Activated T-helper 1 cell treated with anti-CD3 and anti-CD28 coated beads, Interleukin-12 subunit alpha, Interleukin-12 subunit beta, Interleukin-2, Interleukin-4 antibody, amounts not matched to agents 30 ng/mL and 10 ng/mL and 1 ng/mL, durations not matched to agents 14 hours and 24 hours and 36 hours (primary cell): ENCODE results near the gene NUDT2. TPM values are rescaled to one million over a fixed set of nuclear protein-coding genes. Genes with fewer than 3 reads are reported as not detected.
"Not testable (repeated sequence)": the region's sequence is repeated elsewhere in the genome, so short reads cannot be mapped to it uniquely, and the experiment has no call there.

Experiments
- DNase-seq: peaks from one replicate; pipeline ENCODE4 v3.0.0; 2021; ENCODE audit warnings: low spot score
- H3K27ac Mint-ChIP-seq: one replicate; pipeline ENCODE4 v1.8.0; 2021; ENCODE audit warnings: mild to moderate bottlenecking, mixed read lengths
- H3K27me3 Mint-ChIP-seq: one replicate; pipeline ENCODE4 v1.8.0; 2022; ENCODE audit warnings: mild to moderate bottlenecking, moderate library complexity, mixed read lengths; ENCODE audit not compliant: insufficient read depth
- H3K36me3 Mint-ChIP-seq: one replicate; pipeline ENCODE4 v1.8.0; 2021; ENCODE audit warnings: low read depth, mixed read lengths
- H3K4me1 Mint-ChIP-seq: one replicate; pipeline ENCODE4 v1.8.0; 2021; ENCODE audit warnings: low read depth, mixed read lengths
- H3K4me3 Mint-ChIP-seq: one replicate; pipeline ENCODE4 v1.8.0; 2021; ENCODE audit warnings: mild to moderate bottlenecking, moderate library complexity, mixed read lengths
- H3K9me3 Mint-ChIP-seq: one replicate; pipeline ENCODE4 v1.8.0; 2021; ENCODE audit warnings: mixed read lengths
- intact Hi-C: fragments of 100-400 bp; cut with micrococcal nuclease; formaldehyde crosslinking; loops from one replicate; pipeline ENCODE4 v1.15.1; 2024
- total RNA-seq: library from RNA; stranded (reverse); gene quantifications from 2 replicates; pipeline ENCODE4 v1.2.3, GENCODE V29; 2022

The NUDT2 gene
- total RNA-seq, 1 donor from 2014 or later, result 31.0 TPM

DNA sequence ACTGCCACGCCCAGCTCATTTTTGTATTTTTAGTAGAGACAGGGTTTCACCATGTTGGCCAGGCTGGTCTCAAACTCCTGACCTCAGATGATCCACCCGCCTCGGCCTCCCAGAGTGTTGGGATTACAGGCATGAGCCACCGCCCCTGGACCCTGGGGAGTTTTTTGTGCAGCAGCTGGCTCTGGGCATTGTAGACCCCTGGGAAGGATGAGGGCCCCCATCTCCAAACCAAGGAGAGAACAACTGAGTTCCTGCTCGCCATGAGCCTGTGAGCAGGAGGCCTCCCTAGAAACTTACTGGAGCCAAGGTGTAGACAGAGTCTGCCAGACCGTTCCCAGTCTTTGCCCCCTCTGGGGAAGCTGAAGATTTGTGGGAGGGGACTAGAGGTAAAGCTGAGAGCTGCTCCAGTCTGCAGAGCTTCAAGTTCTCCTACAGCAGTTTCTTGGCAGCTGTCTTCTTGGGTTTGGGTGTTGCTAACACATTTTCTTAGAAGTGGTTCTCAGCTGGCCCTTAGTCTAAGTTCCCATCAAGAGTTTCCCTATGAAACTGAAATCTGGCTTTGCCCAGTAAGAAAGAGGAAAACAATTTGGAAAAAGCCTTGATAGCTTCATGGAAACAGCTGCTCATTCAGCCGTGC lies 12.4 kb downstream of the NUDT2 start:
- intact Hi-C loops, result no loop called here
- DNase-seq, result no peak
- no peaks in the 10 kb centered on the region for H3K27me3 Mint-ChIP-seq
- no peaks in the 10 kb centered on the region for H3K9me3 Mint-ChIP-seq
- H3K27ac Mint-ChIP-seq, result no peak overlapping the region
- no peaks in the 10 kb centered on the region for H3K4me1 Mint-ChIP-seq
- peaks cover 29% of the 10 kb centered on the region for H3K36me3 Mint-ChIP-seq
- no peak overlapping the region for H3K4me3 Mint-ChIP-seq

GRCh38 chr9:34343090-34343489 lies 13.7 kb downstream of the NUDT2 start:
- Mint-ChIP-seq H3K4me3 (no peak overlapping the region), H3K9me3 (no peaks in the 10 kb centered on the region), H3K27ac (no peak overlapping the region), H3K27me3 (no peaks in the 10 kb centered on the region), H3K4me1 (no peaks in the 10 kb centered on the region), H3K36me3 (peaks cover 29% of the 10 kb centered on the region)
- intact Hi-C loops, result no loop called here
- DNase-seq, result no peak

DNA sequence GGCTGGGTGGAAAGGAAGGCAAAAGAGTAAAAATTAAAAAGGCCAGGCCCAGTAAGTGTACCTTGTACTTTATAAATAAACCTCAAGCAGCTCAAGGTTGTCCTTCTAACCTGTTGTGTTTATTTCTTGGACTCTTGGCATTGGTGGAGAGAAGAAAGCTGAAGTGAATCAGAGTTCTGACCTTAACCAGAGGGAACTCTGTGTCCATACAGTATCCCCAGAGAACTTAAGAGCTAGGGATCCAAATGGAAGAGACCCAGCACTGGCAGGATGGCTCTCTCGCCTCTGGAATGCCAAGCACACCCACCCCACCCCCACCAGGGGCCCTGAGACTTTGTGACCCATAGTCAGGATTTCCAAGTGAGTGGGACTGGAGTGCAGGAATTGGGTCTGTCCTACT lies 14.2 kb downstream of the NUDT2 start:
- intact Hi-C loops, result no loop called here
- H3K27ac Mint-ChIP-seq, result no peak overlapping the region
- no peaks in the 10 kb centered on the region for H3K9me3 Mint-ChIP-seq
- H3K4me1 Mint-ChIP-seq, result no peaks in the 10 kb centered on the region
- no peaks in the 10 kb centered on the region for H3K27me3 Mint-ChIP-seq
- H3K36me3 Mint-ChIP-seq, result peaks cover 27% of the 10 kb centered on the region
- H3K4me3 Mint-ChIP-seq, result no peak overlapping the region
- no peak for DNase-seq

DNA sequence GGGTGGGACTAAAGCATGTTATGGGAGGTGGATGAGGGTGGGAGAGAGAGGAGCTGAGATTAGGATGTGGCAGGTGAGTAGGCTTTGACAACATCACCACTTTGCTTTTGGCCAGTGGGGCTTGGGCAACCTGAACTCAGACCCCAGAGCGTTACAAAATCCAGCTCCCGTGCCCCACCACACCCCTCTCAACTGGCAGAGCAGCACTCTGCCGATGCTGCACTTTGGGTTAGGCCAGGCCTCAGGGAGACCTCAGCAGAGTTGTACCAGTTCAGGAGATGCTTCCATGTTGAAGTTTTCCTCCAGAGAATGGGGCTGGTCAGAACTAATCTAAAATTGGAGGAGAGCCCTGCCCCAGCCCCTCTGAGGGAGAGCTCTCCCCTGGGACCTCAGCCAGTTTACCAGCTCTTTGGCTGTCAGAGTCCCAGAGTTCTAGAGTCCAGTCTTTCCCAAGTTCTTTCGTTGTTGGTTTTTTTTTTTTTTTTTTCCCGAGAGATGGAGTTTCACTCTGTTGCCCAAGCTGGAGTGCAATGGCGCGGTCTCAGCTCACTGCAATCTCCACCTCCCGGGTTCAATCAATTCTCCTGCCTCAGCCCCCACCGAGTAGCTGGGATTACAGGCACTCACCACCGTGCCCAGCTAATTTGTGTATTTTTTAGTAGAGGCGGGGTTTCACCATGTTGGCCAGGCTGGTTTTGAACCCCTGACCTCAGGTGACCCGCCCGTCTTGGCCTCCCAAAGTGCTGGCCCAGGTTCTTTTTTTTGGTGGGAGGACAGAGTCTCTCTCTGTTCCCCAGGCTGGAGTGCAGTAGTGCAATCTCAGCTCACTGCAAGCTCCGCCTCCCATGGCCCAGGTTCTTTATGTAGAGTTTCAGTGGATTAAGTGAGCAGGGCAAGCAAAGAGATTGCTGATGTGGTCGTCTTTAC lies 17.8 kb downstream of the NUDT2 start:
- Mint-ChIP-seq H3K4me3 (no peak overlapping the region), H3K9me3 (no peaks in the 10 kb centered on the region), H3K4me1 (no peaks in the 10 kb centered on the region), H3K27ac (no peak overlapping the region), H3K27me3 (peaks cover 1% of the 10 kb centered on the region), H3K36me3 (peaks cover 18% of the 10 kb centered on the region)
- intact Hi-C loops, result no loop called here
- DNase-seq, result no peak

- H3K4me3 Mint-ChIP-seq, result no peak overlapping the region
Observed at GRCh38 chr9:34347800-34348158, 18.4 kb downstream of the NUDT2 start.

GRCh38 chr9:34349324-34349723 lies 20.0 kb downstream of the NUDT2 start:
- no peaks in the 10 kb centered on the region for H3K4me1 Mint-ChIP-seq
- H3K27ac Mint-ChIP-seq, result no peak overlapping the region
- peaks cover 11% of the 10 kb centered on the region for H3K36me3 Mint-ChIP-seq
- DNase-seq, result no peak
- peaks cover 1% of the 10 kb centered on the region for H3K27me3 Mint-ChIP-seq
- intact Hi-C loops, result no loop called here
- H3K9me3 Mint-ChIP-seq, result no peaks in the 10 kb centered on the region
- H3K4me3 Mint-ChIP-seq, result no peak overlapping the region

More at GRCh38 chr9:34347800-34348158, 18.4 kb downstream of the NUDT2 start:
- H3K9me3 Mint-ChIP-seq, result no peaks in the 10 kb centered on the region
- H3K27me3 Mint-ChIP-seq, result peaks cover 1% of the 10 kb centered on the region
- H3K4me1 Mint-ChIP-seq, result no peaks in the 10 kb centered on the region
- H3K27ac Mint-ChIP-seq, result no peak overlapping the region
- H3K36me3 Mint-ChIP-seq, result peaks cover 18% of the 10 kb centered on the region
- intact Hi-C loops, result no loop called here
- DNase-seq, result no peak

- H3K27ac Mint-ChIP-seq, intact Hi-C loops, DNase-seq, H3K27me3 Mint-ChIP-seq, H3K4me3 Mint-ChIP-seq, H3K4me1 Mint-ChIP-seq: not testable (repeated sequence)
- Mint-ChIP-seq H3K36me3 (peaks cover 12% of the 10 kb centered on the region), H3K9me3 (peaks cover 13% of the 10 kb centered on the region)
Observed at GRCh38 chr9:34352122-34352652, 22.8 kb downstream of the NUDT2 start.

DNA sequence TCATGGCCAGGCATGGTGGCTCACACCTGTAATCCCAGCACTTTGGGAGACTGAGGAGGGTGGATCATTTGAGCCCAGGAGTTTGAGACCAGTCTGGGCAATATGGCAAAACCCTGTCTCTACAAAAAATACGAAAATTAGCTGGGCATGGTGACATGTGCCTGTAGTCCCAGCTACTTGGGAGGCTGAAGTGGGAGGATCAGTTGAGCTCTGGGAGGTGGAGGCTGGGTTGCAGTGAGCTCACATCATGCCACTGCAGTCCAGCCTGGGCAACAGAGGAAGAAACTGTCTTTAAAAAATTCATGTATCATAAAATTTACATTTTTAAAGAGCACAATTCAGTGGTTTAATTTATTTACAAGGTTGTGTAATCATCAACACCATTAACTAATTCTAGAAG lies 23.6 kb downstream of the NUDT2 start:
- H3K4me1 Mint-ChIP-seq, H3K4me3 Mint-ChIP-seq, H3K27me3 Mint-ChIP-seq, intact Hi-C loops, H3K27ac Mint-ChIP-seq, DNase-seq: not testable (repeated sequence)
- Mint-ChIP-seq H3K9me3 (peaks cover 13% of the 10 kb centered on the region), H3K36me3 (peaks cover 12% of the 10 kb centered on the region)

GRCh38 chr9:34362614-34363214 lies 33.3 kb downstream of the NUDT2 start:
- Mint-ChIP-seq H3K9me3 (peaks cover 8% of the 10 kb centered on the region), H3K4me3 (no peak overlapping the region), H3K36me3 (peaks cover 8% of the 10 kb centered on the region), H3K4me1 (peaks cover 14% of the 10 kb centered on the region), H3K27ac (no peak overlapping the region), H3K27me3 (no peaks in the 10 kb centered on the region)
- intact Hi-C loops, result no loop called here
- DNase-seq, result no peak

GRCh38 chr9:34363619-34364351 lies 34.4 kb downstream of the NUDT2 start:
- Mint-ChIP-seq H3K9me3 (peaks cover 8% of the 10 kb centered on the region), H3K27me3 (no peaks in the 10 kb centered on the region), H3K4me3 (peak overlapping the region; percentile 32), H3K27ac (peak overlapping the region; percentile 19), H3K4me1 (peaks cover 14% of the 10 kb centered on the region), H3K36me3 (peaks cover 12% of the 10 kb centered on the region)
- no peak for DNase-seq
- intact Hi-C loops, result no loop called here

- Mint-ChIP-seq H3K27me3 (no peaks in the 10 kb centered on the region), H3K4me1 (peaks cover 20% of the 10 kb centered on the region), H3K9me3 (peaks cover 8% of the 10 kb centered on the region), H3K4me3 (no peak overlapping the region), H3K27ac (no peak overlapping the region), H3K36me3 (peaks cover 17% of the 10 kb centered on the region)
- DNase-seq, result no peak
- intact Hi-C loops, result no loop called here
Observed at GRCh38 chr9:34365282-34365681, 35.9 kb downstream of the NUDT2 start.

DNA sequence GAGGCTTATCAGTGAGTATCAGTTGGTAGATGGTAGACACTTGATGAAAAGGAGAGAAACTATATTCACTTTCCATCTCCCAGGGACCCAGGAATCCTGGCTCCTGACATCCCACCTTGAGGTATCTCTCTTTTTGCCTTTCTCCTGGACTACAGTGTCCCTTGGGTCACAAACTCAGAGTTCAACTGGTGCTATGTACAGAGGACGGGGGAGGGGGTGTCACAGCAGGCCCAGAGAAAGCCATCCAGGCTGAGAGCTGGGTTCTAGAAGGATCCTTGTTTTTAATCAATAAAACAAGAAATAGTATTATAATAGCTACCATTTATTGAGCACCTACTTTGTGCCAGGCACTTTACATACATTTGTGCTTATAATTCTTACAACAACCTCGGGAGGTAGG lies 37.0 kb downstream of the NUDT2 start:
- peaks cover 24% of the 10 kb centered on the region for H3K4me1 Mint-ChIP-seq
- H3K27ac Mint-ChIP-seq, result no peak overlapping the region
- no peak overlapping the region for H3K4me3 Mint-ChIP-seq
- no peak for DNase-seq
- no peaks in the 10 kb centered on the region for H3K27me3 Mint-ChIP-seq
- intact Hi-C loops, result no loop called here
- H3K36me3 Mint-ChIP-seq, result peaks cover 21% of the 10 kb centered on the region
- peaks cover 8% of the 10 kb centered on the region for H3K9me3 Mint-ChIP-seq
